GM23338 (cell line): ENCODE results near the gene FAM78B. TPM values are rescaled to one million over a fixed set of nuclear protein-coding genes. Genes with fewer than 3 reads are reported as not detected.

Source experiments
- ATAC-seq: fragments of 200-7000 bp; cut with Tn5 transposase; 3 replicates; pipeline ENCODE4 v1.9.1; 2020
- DNase-seq: peaks from one replicate; pipeline ENCODE4 v3.0.0-alpha.2; 2015; ENCODE audit warnings: low spot score
- H2AFZ ChIP-seq: fragments of 200-600 bp; sonication (generic); 2 replicates; pipeline ENCODE4 v1.8.0; 2016; ENCODE audit warnings: antibody characterized with exemption, mild to moderate bottlenecking, moderate library complexity
- H3F3A ChIP-seq: fragments of 200-600 bp; sonication (generic); replicated peaks from 2 replicates; pipeline ENCODE4 v1.8.0; 2017; ENCODE audit warnings: antibody characterized with exemption, mixed run types, low read depth
- H3K27ac ChIP-seq: fragments of 200-600 bp; sonication (generic); 2 replicates; pipeline ENCODE4 v1.6.1; 2016; ENCODE audit warnings: low read depth
- H3K27me3 ChIP-seq: fragments of 200-600 bp; sonication (generic); 2 replicates; pipeline ENCODE4 v1.8.0; 2016; ENCODE audit warnings: mild to moderate bottlenecking, mixed run types, moderate library complexity; ENCODE audit not compliant: insufficient read depth
- H3K36me3 ChIP-seq: fragments of 200-600 bp; sonication (generic); 2 replicates; pipeline ENCODE4 v1.8.0; 2016; ENCODE audit warnings: mild to moderate bottlenecking; ENCODE audit not compliant: insufficient read depth
- H3K4me1 ChIP-seq: fragments of 200-600 bp; sonication (generic); 2 replicates; pipeline ENCODE4 v1.8.0; 2016; ENCODE audit warnings: mild to moderate bottlenecking, moderate library complexity; ENCODE audit not compliant: insufficient read depth
- H3K4me2 ChIP-seq: fragments of 200-600 bp; sonication (generic); 2 replicates; pipeline ENCODE4 v1.7.1; 2017; ENCODE audit warnings: mixed run types
- H3K4me3 ChIP-seq: fragments of 200-600 bp; sonication (generic); 2 replicates; pipeline ENCODE4 v1.6.1; 2016; ENCODE audit warnings: mixed run types
- H3K79me2 ChIP-seq: fragments of 200-600 bp; sonication (generic); replicated peaks from 2 replicates; pipeline ENCODE4 v1.8.0; 2017; ENCODE audit warnings: mild to moderate bottlenecking; ENCODE audit not compliant: insufficient read depth
- H3K9me2 ChIP-seq: fragments of 200-600 bp; sonication (generic); 2 replicates; pipeline ENCODE4 v1.8.0; 2017; ENCODE audit not compliant: insufficient read depth
- H4K20me1 ChIP-seq: fragments of 200-600 bp; sonication (generic); replicated peaks from 2 replicates; pipeline ENCODE4 v1.8.0; 2017; ENCODE audit warnings: mild to moderate bottlenecking; ENCODE audit not compliant: insufficient read depth
- H3K27ac Mint-ChIP-seq: 2 replicates; pipeline ENCODE4 v1.8.0; 2020; ENCODE audit warnings: inconsistent platforms, mild to moderate bottlenecking, moderate library complexity, mixed read lengths
- H3K27me3 Mint-ChIP-seq: 3 replicates; pipeline ENCODE4 v1.8.0; 2022; ENCODE audit warnings: low read depth, mild to moderate bottlenecking, moderate library complexity, mixed read lengths, inconsistent platforms; ENCODE audit not compliant: insufficient read depth, poor library complexity
- H3K36me3 Mint-ChIP-seq: 3 replicates; pipeline ENCODE4 v1.8.0; 2021; ENCODE audit warnings: low read depth, mild to moderate bottlenecking, inconsistent platforms, moderate library complexity, mixed read lengths
- H3K4me1 Mint-ChIP-seq: 3 replicates; pipeline ENCODE4 v1.8.0; 2020; ENCODE audit warnings: mild to moderate bottlenecking, inconsistent platforms, mixed read lengths
- H3K4me3 Mint-ChIP-seq: 3 replicates; pipeline ENCODE4 v1.8.0; 2021; ENCODE audit warnings: moderate library complexity, mild to moderate bottlenecking, inconsistent platforms, mixed read lengths
- H3K9me3 Mint-ChIP-seq: 3 replicates; pipeline ENCODE4 v1.8.0; 2020; ENCODE audit warnings: moderate library complexity, mild to moderate bottlenecking, inconsistent platforms, mixed read lengths
- CREB1 ChIP-seq: fragments of 250-450 bp; sonication (Bioruptor Pico); IDR thresholded peaks from 2 replicates; pipeline ENCODE4 v1.5.0; 2020; ENCODE audit warnings: low read depth, mild to moderate bottlenecking, moderate library complexity
- EZH2 ChIP-seq: fragments of 200-600 bp; sonication (generic); IDR thresholded peaks from one replicate; pipeline ENCODE4 v1.8.0; 2017; ENCODE audit warnings: antibody characterized with exemption, mild to moderate bottlenecking, low read depth; ENCODE audit not compliant: unreplicated experiment
- EZH2phosphoT487 ChIP-seq: fragments of 200-600 bp; sonication (generic); IDR thresholded peaks from one replicate; pipeline ENCODE4 v1.8.1; 2018; ENCODE audit warnings: antibody characterized with exemption; ENCODE audit not compliant: unreplicated experiment
- JUNB ChIP-seq: IDR thresholded peaks from one replicate; pipeline ENCODE4 v1.6.1; 2016; ENCODE audit warnings: antibody characterized with exemption; ENCODE audit not compliant: unreplicated experiment
- NANOG ChIP-seq: IDR thresholded peaks from 2 replicates; pipeline ENCODE4 v1.6.1; 2016; ENCODE audit warnings: antibody characterized with exemption, borderline replicate concordance
- POLR2AphosphoS5 ChIP-seq: IDR thresholded peaks from 2 replicates; pipeline ENCODE4 v1.6.1; 2016; ENCODE audit warnings: antibody characterized with exemption, low read depth
- STAT1 ChIP-seq: IDR thresholded peaks from one replicate; pipeline ENCODE4 v1.6.1; 2016; ENCODE audit warnings: antibody characterized with exemption; ENCODE audit not compliant: unreplicated experiment
- ZNF114 ChIP-seq: fragments of 250-450 bp; sonication (Bioruptor Pico); IDR thresholded peaks from 2 replicates; pipeline ENCODE4 v1.5.0; 2020; ENCODE audit warnings: mild to moderate bottlenecking, moderate library complexity
- ZNF331 ChIP-seq: fragments of 250-450 bp; sonication (Bioruptor Pico); IDR thresholded peaks from 2 replicates; pipeline ENCODE4 v1.5.0; 2020; ENCODE audit warnings: low read depth, mild to moderate bottlenecking, moderate library complexity
- ZNF462 ChIP-seq: fragments of 250-450 bp; sonication (Bioruptor Pico); IDR thresholded peaks from 2 replicates; pipeline ENCODE4 v1.5.0; 2020; ENCODE audit warnings: mild to moderate bottlenecking, moderate library complexity
- polyA plus RNA-seq: library from polyadenylated mRNA; unstranded; fragments of >200 nt; fragmentation: Nextera tagmentation; extraction: Ambion mirVana; gene quantifications from 2 replicates; pipeline ENCODE4 v1.2.1, GENCODE V29; 2016
- total RNA-seq: library from RNA; depleted of rRNA; stranded (reverse); fragments of >200 nt; shearing (Covaris generic); gene quantifications from 2 replicates; pipeline ENCODE4 v1.2.3, GENCODE V29; 2014
- TF ChIP-seq, protein P1 (sequence below): IDR thresholded peaks from 2 replicates; pipeline ENCODE4 v1.6.1; 2016; ENCODE audit warnings: antibody characterized with exemption
- TF ChIP-seq, protein P2 (sequence below): IDR thresholded peaks from one replicate; pipeline ENCODE4 v1.6.1; 2018; ENCODE audit warnings: antibody characterized with exemption; ENCODE audit not compliant: unreplicated experiment
- TF ChIP-seq, protein P3 (sequence below), 2 experiments: fragments of 200-600 bp in 1 of 2; sonication (generic) in 1 of 2; conservative IDR thresholded peaks; 2 replicates each; pipeline versions ENCODE4 v1.5.1 to v1.6.1; 2016 to 2017; ENCODE audit warnings: antibody characterized with exemption in 2 of 2, low read depth in 2 of 2, mild to moderate bottlenecking in 2 of 2, moderate library complexity in 1 of 2

The FAM78B gene
- total and polyA plus RNA-seq, 2 experiments from 2014 or later: 1.6 to 4.6 TPM

- no peak for TF ChIP-seq ZNF331
- TF ChIP-seq ZNF114: no peak
- no peak for TF ChIP-seq NANOG
- TF ChIP-seq, protein P1, sequence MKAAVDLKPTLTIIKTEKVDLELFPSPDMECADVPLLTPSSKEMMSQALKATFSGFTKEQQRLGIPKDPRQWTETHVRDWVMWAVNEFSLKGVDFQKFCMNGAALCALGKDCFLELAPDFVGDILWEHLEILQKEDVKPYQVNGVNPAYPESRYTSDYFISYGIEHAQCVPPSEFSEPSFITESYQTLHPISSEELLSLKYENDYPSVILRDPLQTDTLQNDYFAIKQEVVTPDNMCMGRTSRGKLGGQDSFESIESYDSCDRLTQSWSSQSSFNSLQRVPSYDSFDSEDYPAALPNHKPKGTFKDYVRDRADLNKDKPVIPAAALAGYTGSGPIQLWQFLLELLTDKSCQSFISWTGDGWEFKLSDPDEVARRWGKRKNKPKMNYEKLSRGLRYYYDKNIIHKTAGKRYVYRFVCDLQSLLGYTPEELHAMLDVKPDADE: no peak
- TF ChIP-seq, protein P2, sequence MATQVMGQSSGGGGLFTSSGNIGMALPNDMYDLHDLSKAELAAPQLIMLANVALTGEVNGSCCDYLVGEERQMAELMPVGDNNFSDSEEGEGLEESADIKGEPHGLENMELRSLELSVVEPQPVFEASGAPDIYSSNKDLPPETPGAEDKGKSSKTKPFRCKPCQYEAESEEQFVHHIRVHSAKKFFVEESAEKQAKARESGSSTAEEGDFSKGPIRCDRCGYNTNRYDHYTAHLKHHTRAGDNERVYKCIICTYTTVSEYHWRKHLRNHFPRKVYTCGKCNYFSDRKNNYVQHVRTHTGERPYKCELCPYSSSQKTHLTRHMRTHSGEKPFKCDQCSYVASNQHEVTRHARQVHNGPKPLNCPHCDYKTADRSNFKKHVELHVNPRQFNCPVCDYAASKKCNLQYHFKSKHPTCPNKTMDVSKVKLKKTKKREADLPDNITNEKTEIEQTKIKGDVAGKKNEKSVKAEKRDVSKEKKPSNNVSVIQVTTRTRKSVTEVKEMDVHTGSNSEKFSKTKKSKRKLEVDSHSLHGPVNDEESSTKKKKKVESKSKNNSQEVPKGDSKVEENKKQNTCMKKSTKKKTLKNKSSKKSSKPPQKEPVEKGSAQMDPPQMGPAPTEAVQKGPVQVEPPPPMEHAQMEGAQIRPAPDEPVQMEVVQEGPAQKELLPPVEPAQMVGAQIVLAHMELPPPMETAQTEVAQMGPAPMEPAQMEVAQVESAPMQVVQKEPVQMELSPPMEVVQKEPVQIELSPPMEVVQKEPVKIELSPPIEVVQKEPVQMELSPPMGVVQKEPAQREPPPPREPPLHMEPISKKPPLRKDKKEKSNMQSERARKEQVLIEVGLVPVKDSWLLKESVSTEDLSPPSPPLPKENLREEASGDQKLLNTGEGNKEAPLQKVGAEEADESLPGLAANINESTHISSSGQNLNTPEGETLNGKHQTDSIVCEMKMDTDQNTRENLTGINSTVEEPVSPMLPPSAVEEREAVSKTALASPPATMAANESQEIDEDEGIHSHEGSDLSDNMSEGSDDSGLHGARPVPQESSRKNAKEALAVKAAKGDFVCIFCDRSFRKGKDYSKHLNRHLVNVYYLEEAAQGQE: no peak
- TF ChIP-seq CREB1 (CRISPR knock-in tag): no peak
- TF ChIP-seq ZNF462 (CRISPR knock-in tag): no peak
- TF ChIP-seq, protein P3, sequence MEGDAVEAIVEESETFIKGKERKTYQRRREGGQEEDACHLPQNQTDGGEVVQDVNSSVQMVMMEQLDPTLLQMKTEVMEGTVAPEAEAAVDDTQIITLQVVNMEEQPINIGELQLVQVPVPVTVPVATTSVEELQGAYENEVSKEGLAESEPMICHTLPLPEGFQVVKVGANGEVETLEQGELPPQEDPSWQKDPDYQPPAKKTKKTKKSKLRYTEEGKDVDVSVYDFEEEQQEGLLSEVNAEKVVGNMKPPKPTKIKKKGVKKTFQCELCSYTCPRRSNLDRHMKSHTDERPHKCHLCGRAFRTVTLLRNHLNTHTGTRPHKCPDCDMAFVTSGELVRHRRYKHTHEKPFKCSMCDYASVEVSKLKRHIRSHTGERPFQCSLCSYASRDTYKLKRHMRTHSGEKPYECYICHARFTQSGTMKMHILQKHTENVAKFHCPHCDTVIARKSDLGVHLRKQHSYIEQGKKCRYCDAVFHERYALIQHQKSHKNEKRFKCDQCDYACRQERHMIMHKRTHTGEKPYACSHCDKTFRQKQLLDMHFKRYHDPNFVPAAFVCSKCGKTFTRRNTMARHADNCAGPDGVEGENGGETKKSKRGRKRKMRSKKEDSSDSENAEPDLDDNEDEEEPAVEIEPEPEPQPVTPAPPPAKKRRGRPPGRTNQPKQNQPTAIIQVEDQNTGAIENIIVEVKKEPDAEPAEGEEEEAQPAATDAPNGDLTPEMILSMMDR (conservative IDR thresholded peaks at IDR 0.05; ENCODE audit: low read depth in 2 of 2): no peak
- TF ChIP-seq STAT1: no peak
- no peak for TF ChIP-seq EZH2phosphoT487
- no peak for TF ChIP-seq EZH2
- TF ChIP-seq JUNB: no peak
- TF ChIP-seq POLR2AphosphoS5: no peak
- Histone ChIP-seq H3K4me1 (peaks cover 30% of the 10 kb centered on the region), H3K4me3 (no peak overlapping the region), H3F3A (no peaks in the 10 kb centered on the region), H4K20me1 (0 out of 2 replicates have a peak, but pooled peaks cover 2% of the 10 kb centered on the region), H3K27me3 (peaks cover 25% of the 10 kb centered on the region), H3K9me2 (peaks cover 10% of the 10 kb centered on the region; the same call in 1 of the 2 replicates), H3K4me2 (no peak overlapping the region), H3K79me2 (no peaks in the 10 kb centered on the region), H2AFZ (no peak overlapping the region), H3K36me3 (no peaks in the 10 kb centered on the region), H3K27ac (no peak overlapping the region)
- Mint-ChIP-seq H3K9me3 (peaks cover 2% of the 10 kb centered on the region; the same call in 1 of the 3 replicates), H3K4me3 (no peak overlapping the region), H3K27ac (no peak overlapping the region), H3K4me1 (peaks cover 24% of the 10 kb centered on the region), H3K27me3 (peaks cover 31% of the 10 kb centered on the region), H3K36me3 (no peaks in the 10 kb centered on the region)
- DNase-seq (no peak), ATAC-seq (no peak)
Observed at GRCh38 chr1:166169182-166169581, 2.4 kb upstream of the FAM78B start.
